ENCODE data around the gene GNG11. TPM values are rescaled to one million over a fixed set of nuclear protein-coding genes. Genes with fewer than 3 reads are reported as not detected.

The GNG11 gene
- total RNA-seq, 1 donor from 2014 or later, result 9.4 TPM

- Mint-ChIP-seq H3K27me3 (ENCODE audit: low read depth) (no peaks in the 10 kb centered on the region), H3K4me1 (ENCODE audit: low read depth) (no peaks in the 10 kb centered on the region), H3K4me3 (ENCODE audit: unreplicated experiment) (no peak overlapping the region), H3K9me3 (ENCODE audit: low read depth) (no peaks in the 10 kb centered on the region), H3K36me3 (ENCODE audit: low read depth) (no peaks in the 10 kb centered on the region), H3K27ac (ENCODE audit: unreplicated experiment) (no peak overlapping the region)
- DNase-seq (ENCODE audit: low spot score), result no peak
- no peak for TF ChIP-seq CTCF (IDR thresholded peaks at IDR 0.05)
These were observed 50.6 kb downstream of the GNG11 start for GRCh38 chr7:93972029-93972725.

GRCh38 chr7:93973134-93973533 is 51.6 kb downstream of the GNG11 start:
- Mint-ChIP-seq H3K4me1 (ENCODE audit: low read depth) (no peaks in the 10 kb centered on the region), H3K9me3 (ENCODE audit: low read depth) (no peaks in the 10 kb centered on the region), H3K27me3 (ENCODE audit: low read depth) (no peaks in the 10 kb centered on the region), H3K4me3 (ENCODE audit: unreplicated experiment) (no peak overlapping the region), H3K36me3 (ENCODE audit: low read depth) (no peaks in the 10 kb centered on the region), H3K27ac (ENCODE audit: unreplicated experiment) (no peak overlapping the region)
- DNase-seq (ENCODE audit: low spot score), result no peak
- TF ChIP-seq CTCF (IDR thresholded peaks at IDR 0.05), result no peak

GRCh38 chr7:93977211-93977950 is 55.8 kb downstream of the GNG11 start:
- no peak overlapping the region for H3K4me3 Mint-ChIP-seq (ENCODE audit: unreplicated experiment)
- H3K9me3 Mint-ChIP-seq (ENCODE audit: low read depth), result no peaks in the 10 kb centered on the region
- H3K27ac Mint-ChIP-seq (ENCODE audit: unreplicated experiment), result no peak overlapping the region
- no peaks in the 10 kb centered on the region for H3K27me3 Mint-ChIP-seq (ENCODE audit: low read depth)
- no peak for TF ChIP-seq CTCF (IDR thresholded peaks at IDR 0.05)
- H3K36me3 Mint-ChIP-seq (ENCODE audit: low read depth), result no peaks in the 10 kb centered on the region
- peaks cover 11% of the 10 kb centered on the region for H3K4me1 Mint-ChIP-seq (ENCODE audit: low read depth)
- no peak for DNase-seq (ENCODE audit: low spot score)

Other genes starting within 250 kb of the GNG11 start
- gene TFPI2, start 31.0 kb upstream of the GNG11 start, total RNA-seq, result 6.0 to 14.1 TPM (median 10.6 TPM) in 3 replicates
- gene GNGT1, start 15.2 kb upstream of the GNG11 start, total RNA-seq, result not detected in 3 replicates
- 28.4 to 32.3 TPM (median 29.5 TPM) in 3 replicates for gene BET1, start 82.6 kb downstream of the GNG11 start, total RNA-seq

Measured in chondrocyte (in vitro differentiated cells).